HepG2 (cell line): ENCODE data around the gene LTB4R2. TPM values are rescaled to one million over a fixed set of nuclear protein-coding genes. Genes with fewer than 3 reads are reported as not detected.

Source experiments
- ATF7 ChIP-seq, 2 experiments: fragments of 450-650 bp in 1 of 2; sonication (generic) in 1 of 2; formaldehyde crosslinking in 1 of 2; IDR thresholded peaks; 2 replicates each; pipeline versions ENCODE4 v1.4.0 to v1.6.1; 2016 to 2020; ENCODE audit warnings: antibody characterized with exemption in 1 of 2, mild to moderate bottlenecking in 1 of 2, missing genetic modification reagents in 1 of 2
- DMAP1 ChIP-seq: IDR thresholded peaks from 2 replicates; pipeline ENCODE4 v1.6.1; 2016
- FOXP4 ChIP-seq: sonication (generic); formaldehyde crosslinking; IDR thresholded peaks from 2 replicates; pipeline ENCODE4 v1.4.0; 2020; ENCODE audit warnings: missing genetic modification reagents
- GATA4 ChIP-seq: sonication (generic); IDR thresholded peaks from 2 replicates; pipeline ENCODE4 v1.6.1; 2016; ENCODE audit warnings: antibody characterized with exemption, low read depth, borderline replicate concordance
- HNRNPLL ChIP-seq: fragments of 200-400 bp; formaldehyde crosslinking; IDR thresholded peaks from 2 replicates; pipeline ENCODE4 v1.6.1; 2017; ENCODE audit warnings: mild to moderate bottlenecking, low read depth, low read length; ENCODE audit not compliant: poor library complexity, severe bottlenecking
- JARID2 ChIP-seq: sonication (generic); formaldehyde crosslinking; IDR thresholded peaks from 2 replicates; pipeline ENCODE4 v1.8.1; 2023; ENCODE audit warnings: missing genetic modification reagents, inconsistent platforms; ENCODE audit not compliant: insufficient replicate concordance
- MYC ChIP-seq: sonication (generic); formaldehyde crosslinking; IDR thresholded peaks from 2 replicates; pipeline ENCODE4 v1.9.0; 2021; ENCODE audit warnings: missing genetic modification reagents, borderline replicate concordance
- NFKBIZ ChIP-seq: IDR thresholded peaks from 2 replicates; pipeline ENCODE4 v1.6.1; 2018; ENCODE audit warnings: missing genetic modification reagents, missing compliant biosample characterization
- NONO ChIP-seq, 2 experiments: fragments of 450-650 bp in 1 of 2; sonication (generic) in 1 of 2; formaldehyde crosslinking in 1 of 2; IDR thresholded peaks in 1 of 2; conservative IDR thresholded peaks in 1 of 2; 2 replicates each; pipeline versions ENCODE4 v1.6.1 to v1.8.0; 2017 to 2022; ENCODE audit warnings: mild to moderate bottlenecking in 1 of 2, missing genetic modification reagents in 1 of 2, moderate library complexity in 1 of 2
- SAFB2 ChIP-seq: sonication (generic); formaldehyde crosslinking; IDR thresholded peaks from 2 replicates; pipeline ENCODE4 v1.5.1; 2020; ENCODE audit warnings: missing genetic modification reagents, low read depth, mild to moderate bottlenecking, borderline replicate concordance
- TAF1 ChIP-seq: sonication (generic); formaldehyde crosslinking; IDR thresholded peaks from 2 replicates; pipeline ENCODE4 v1.4.0; 2020; ENCODE audit warnings: missing genetic modification reagents
- WIZ ChIP-seq: sonication (generic); formaldehyde crosslinking; IDR thresholded peaks from 2 replicates; pipeline ENCODE4 v1.5.1; 2020; ENCODE audit warnings: mild to moderate bottlenecking, missing genetic modification reagents
- YY1 ChIP-seq: IDR thresholded peaks from 2 replicates; pipeline ENCODE4 v1.6.1; 2011; ENCODE audit warnings: low read length, low read depth, moderate library complexity, mild to moderate bottlenecking; ENCODE audit not compliant: insufficient read depth, insufficient replicate concordance
- ZNF12 ChIP-seq: sonication (generic); formaldehyde crosslinking; IDR thresholded peaks from 2 replicates; pipeline ENCODE4 v1.5.0; 2020; ENCODE audit warnings: missing genetic modification reagents
- ZNF180 ChIP-seq: sonication (generic); formaldehyde crosslinking; IDR thresholded peaks from 2 replicates; pipeline ENCODE4 v1.4.0; 2020; ENCODE audit warnings: low read depth, missing genetic modification reagents, borderline replicate concordance
- ZNF253 ChIP-seq: sonication (generic); formaldehyde crosslinking; IDR thresholded peaks from 2 replicates; pipeline ENCODE4 v1.8.0; 2022; ENCODE audit warnings: mild to moderate bottlenecking, missing genetic modification reagents, borderline replicate concordance
- ZNF343 ChIP-seq: sonication (generic); formaldehyde crosslinking; IDR thresholded peaks from 2 replicates; pipeline ENCODE4 v1.4.0; 2020; ENCODE audit warnings: mild to moderate bottlenecking, missing genetic modification reagents
- ZNF354B ChIP-seq: sonication (generic); formaldehyde crosslinking; IDR thresholded peaks from 2 replicates; pipeline ENCODE4 v1.8.0; 2022; ENCODE audit warnings: mild to moderate bottlenecking, missing genetic modification reagents
- ZNF383 ChIP-seq: sonication (generic); formaldehyde crosslinking; IDR thresholded peaks from 2 replicates; pipeline ENCODE4 v1.4.0; 2020; ENCODE audit warnings: missing genetic modification reagents, mild to moderate bottlenecking, borderline replicate concordance
- ZNF562 ChIP-seq: sonication (generic); formaldehyde crosslinking; IDR thresholded peaks from 2 replicates; pipeline ENCODE4 v1.8.0; 2022; ENCODE audit warnings: missing genetic modification reagents, borderline replicate concordance
- ZNF567 ChIP-seq: sonication (generic); formaldehyde crosslinking; IDR thresholded peaks from 2 replicates; pipeline ENCODE4 v1.8.1; 2023; ENCODE audit warnings: mild to moderate bottlenecking, missing genetic modification reagents, borderline replicate concordance
- polyA plus RNA-seq, 8 experiments: library from polyadenylated mRNA; depleted of rRNA in 3 of 8; stranded (reverse) in 7 of 8; unstranded in 1 of 8; fragments of >200 nt; fragmentation: Illumina TruSeq in 4 of 8; extraction: Trizol in 4 of 8; gene quantifications; 2 replicates each; pipeline versions ENCODE4 v1.2.1 to v1.2.3, GENCODE V29; 2011 to 2016; ENCODE audit warnings: low read depth in 4 of 8, missing spikeins in 1 of 8, mixed read lengths in 1 of 8; ENCODE audit not compliant: insufficient read depth in 1 of 8
- total RNA-seq, 5 experiments: library from RNA; depleted of rRNA; stranded (reverse); fragments of >200 nt; fragmentation: Illumina TruSeq; extraction: Trizol; gene quantifications; 2 replicates each; pipeline ENCODE4 v1.2.3, GENCODE V29; 2016; ENCODE audit warnings: low read depth in 1 of 5
- TF ChIP-seq, protein P1 (sequence below): IDR thresholded peaks from 2 replicates; pipeline ENCODE4 v1.6.1; 2016; ENCODE audit warnings: low read depth, borderline replicate concordance
- TF ChIP-seq, protein P2 (sequence below): sonication (generic); formaldehyde crosslinking; conservative IDR thresholded peaks from 2 replicates; pipeline ENCODE4 v1.8.0; 2022; ENCODE audit warnings: missing genetic modification reagents
- TF ChIP-seq, protein P3 (sequence below): sonication (generic); formaldehyde crosslinking; IDR thresholded peaks from 2 replicates; pipeline ENCODE4 v1.4.0; 2020; ENCODE audit warnings: missing genetic modification reagents

LTB4R2 gene
- total and polyA plus RNA-seq, 2 of the 13 experiments (the other 11 are each of a cell fraction or from before 2014, with no cell fraction given), result 3.9 to 6.9 TPM

DNA sequence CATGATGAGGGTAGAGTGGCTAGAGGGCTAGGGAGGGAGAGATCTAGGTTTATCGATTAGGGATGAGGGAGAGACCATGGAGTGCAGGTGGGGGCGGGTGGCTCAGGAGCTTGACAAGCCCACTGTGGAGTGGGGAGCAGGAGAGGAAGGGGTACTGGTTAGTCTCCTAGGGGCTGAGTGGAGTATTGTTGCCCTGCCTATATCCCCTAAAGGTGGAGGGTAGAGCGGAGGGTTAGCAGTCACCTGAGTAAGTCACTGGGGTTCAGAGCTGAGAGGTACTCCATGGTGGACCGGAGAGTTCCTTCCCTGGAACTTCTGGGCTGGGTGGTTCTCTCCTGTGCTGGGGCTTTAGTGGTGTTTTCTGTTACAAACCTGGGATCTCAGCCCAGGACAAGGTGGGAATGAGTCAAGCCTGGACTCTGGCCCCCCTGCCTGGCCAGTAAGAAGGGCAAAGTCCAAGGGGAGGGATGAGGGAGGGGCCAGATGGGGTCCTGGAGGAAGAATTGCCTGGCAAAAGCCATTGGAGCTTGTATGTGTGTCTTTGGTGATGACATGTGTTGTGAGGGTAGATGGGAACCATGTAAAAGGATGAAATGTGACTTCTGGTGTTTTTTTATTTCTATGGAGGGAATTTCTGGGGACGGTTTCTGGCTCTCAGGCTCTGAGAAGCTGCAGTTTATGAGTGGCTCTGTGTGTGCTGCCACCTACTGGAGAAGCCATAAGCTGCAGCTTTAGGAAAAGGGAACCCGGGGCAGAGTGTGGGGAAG, 2.2 kb upstream of the LTB4R2 start, which contains the start of gene CIDEB (continued):
- no peak; the same call in 1 of the 2 replicates for TF ChIP-seq SAFB2 (CRISPR knock-in tag)
- TF ChIP-seq ZNF562, result no peak
- no peak for TF ChIP-seq JARID2 (CRISPR knock-in tag)
- TF ChIP-seq NONO (IDR thresholded peaks at IDR 0.05), result no peak; the same call in 1 of the 2 replicates
- TF ChIP-seq NONO (CRISPR knock-in tag; conservative IDR thresholded peaks at IDR 0.05), result no peak
- TF ChIP-seq NFKBIZ (CRISPR knock-in tag), result peak; percentile 95
- TF ChIP-seq ZNF567 (CRISPR knock-in tag), result peak; percentile 98
- TF ChIP-seq ATF7 (IDR thresholded peaks at IDR 0.05), result 0 out of 2 replicates have a peak, but pooled peaks have one; percentile 22
- peak; percentile 92 for TF ChIP-seq ATF7 (CRISPR knock-in tag; IDR thresholded peaks at IDR 0.05)
- TF ChIP-seq MYC (CRISPR knock-in tag), result peak; percentile 77; the same call in 1 of the 2 replicates
- TF ChIP-seq HNRNPLL, result no peak
- TF ChIP-seq DMAP1, result peak; percentile 97
- TF ChIP-seq ZNF12 (CRISPR knock-in tag), result peak; percentile 71; the same call in 1 of the 2 replicates
- TF ChIP-seq, protein P1, sequence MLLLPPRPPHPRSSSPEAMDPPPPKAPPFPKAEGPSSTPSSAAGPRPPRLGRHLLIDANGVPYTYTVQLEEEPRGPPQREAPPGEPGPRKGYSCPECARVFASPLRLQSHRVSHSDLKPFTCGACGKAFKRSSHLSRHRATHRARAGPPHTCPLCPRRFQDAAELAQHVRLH (CRISPR knock-in tag), result peak; percentile 98
- peak; percentile 67; the same call in 1 of the 2 replicates for TF ChIP-seq ZNF383 (CRISPR knock-in tag)
- TF ChIP-seq ZNF180 (CRISPR knock-in tag), result no peak
- TF ChIP-seq TAF1, result peak; percentile 82; the same call in 1 of the 2 replicates
- TF ChIP-seq FOXP4 (CRISPR knock-in tag), result peak; percentile 75
- TF ChIP-seq ZNF343 (CRISPR knock-in tag), result peak; percentile 97
- TF ChIP-seq ZNF354B (CRISPR knock-in tag), result no peak
- TF ChIP-seq ZNF253 (CRISPR knock-in tag), result no peak
- peak; percentile 14 for TF ChIP-seq YY1
- TF ChIP-seq WIZ, result no peak
- TF ChIP-seq GATA4, result peak; percentile 80; the same call in 1 of the 2 replicates
- TF ChIP-seq, protein P2, sequence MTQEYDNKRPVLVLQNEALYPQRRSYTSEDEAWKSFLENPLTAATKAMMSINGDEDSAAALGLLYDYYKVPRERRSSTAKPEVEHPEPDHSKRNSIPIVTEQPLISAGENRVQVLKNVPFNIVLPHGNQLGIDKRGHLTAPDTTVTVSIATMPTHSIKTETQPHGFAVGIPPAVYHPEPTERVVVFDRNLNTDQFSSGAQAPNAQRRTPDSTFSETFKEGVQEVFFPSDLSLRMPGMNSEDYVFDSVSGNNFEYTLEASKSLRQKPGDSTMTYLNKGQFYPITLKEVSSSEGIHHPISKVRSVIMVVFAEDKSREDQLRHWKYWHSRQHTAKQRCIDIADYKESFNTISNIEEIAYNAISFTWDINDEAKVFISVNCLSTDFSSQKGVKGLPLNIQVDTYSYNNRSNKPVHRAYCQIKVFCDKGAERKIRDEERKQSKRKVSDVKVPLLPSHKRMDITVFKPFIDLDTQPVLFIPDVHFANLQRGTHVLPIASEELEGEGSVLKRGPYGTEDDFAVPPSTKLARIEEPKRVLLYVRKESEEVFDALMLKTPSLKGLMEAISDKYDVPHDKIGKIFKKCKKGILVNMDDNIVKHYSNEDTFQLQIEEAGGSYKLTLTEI (CRISPR knock-in tag), result no peak
- TF ChIP-seq, protein P3, sequence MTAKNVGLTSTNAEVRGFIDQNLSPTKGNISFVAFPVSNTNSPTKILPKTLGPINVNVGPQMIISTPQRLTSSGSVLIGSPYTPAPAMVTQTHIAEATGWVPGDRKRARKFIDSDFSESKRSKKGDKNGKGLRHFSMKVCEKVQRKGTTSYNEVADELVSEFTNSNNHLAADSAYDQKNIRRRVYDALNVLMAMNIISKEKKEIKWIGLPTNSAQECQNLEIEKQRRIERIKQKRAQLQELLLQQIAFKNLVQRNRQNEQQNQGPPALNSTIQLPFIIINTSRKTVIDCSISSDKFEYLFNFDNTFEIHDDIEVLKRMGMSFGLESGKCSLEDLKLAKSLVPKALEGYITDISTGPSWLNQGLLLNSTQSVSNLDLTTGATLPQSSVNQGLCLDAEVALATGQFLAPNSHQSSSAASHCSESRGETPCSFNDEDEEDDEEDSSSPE (CRISPR knock-in tag), result peak; percentile 55; the same call in 1 of the 2 replicates
